Thoracic aorta (tissue), 2 donors: ENCODE results near the gene ACE. TPM values are rescaled to one million over a fixed set of nuclear protein-coding genes. Genes with fewer than 3 reads are reported as not detected.

Experiments
- ATAC-seq: fragments of 150-250 bp; one replicate; pipeline ENCODE4 v1.8.0; 2017; ENCODE audit warnings: low read depth; ENCODE audit not compliant: insufficient number of reproducible peaks, low FRiP score
- DNase-seq: peaks from one replicate; pipeline ENCODE4 v3.0.0-alpha.2; 2020; ENCODE audit warnings: low spot score
- H3K27ac ChIP-seq, 2 donors: fragments of 200-600 bp; sonication (generic); 1 replicate in 1 of 2; 2 replicates in 1 of 2; pipeline ENCODE4 v1.5.1; 2016; ENCODE audit warnings: mild to moderate bottlenecking in 2 of 2, moderate library complexity in 2 of 2
- H3K27me3 ChIP-seq: fragments of 200-600 bp; sonication (generic); replicated peaks from 2 replicates; pipeline ENCODE4 v1.6.0; 2016; ENCODE audit warnings: mild to moderate bottlenecking; ENCODE audit not compliant: insufficient read depth
- H3K36me3 ChIP-seq: fragments of 200-600 bp; sonication (generic); one replicate; pipeline ENCODE4 v1.5.1; 2016
- H3K4me1 ChIP-seq, 2 donors: fragments of 200-600 bp; sonication (generic); 1 replicate in 1 of 2; 2 replicates in 1 of 2; pipeline versions ENCODE4 v1.5.1 to v1.6.0; 2016; ENCODE audit warnings: low read depth in 2 of 2, mild to moderate bottlenecking in 1 of 2; ENCODE audit not compliant: control insufficient read depth in 1 of 2
- H3K4me3 ChIP-seq: fragments of 200-600 bp; sonication (generic); 2 replicates; pipeline ENCODE4 v1.5.1; 2016; ENCODE audit warnings: mild to moderate bottlenecking
- H3K9me3 ChIP-seq: fragments of 200-600 bp; sonication (generic); 2 replicates; pipeline ENCODE4 v1.5.1; 2016
- total RNA-seq, 2 donors: library from RNA; depleted of rRNA; stranded (reverse); fragments of >200 nt; gene quantifications; one replicate each; pipeline versions ENCODE4 v1.1.0 to v1.2.3, GENCODE V29; 2016
- TF ChIP-seq, protein P1 (sequence below): fragments of 200-600 bp; sonication (generic); IDR thresholded peaks from one replicate; pipeline ENCODE4 v1.5.1; 2019; ENCODE audit warnings: antibody characterized with exemption

Gene ACE
- total RNA-seq, 2 donors from 2014 or later: 5.4 to 16.5 TPM

GRCh38 chr17:63533433-63534077, 56.7 kb downstream of the ACE start:
- TF ChIP-seq, protein P1, sequence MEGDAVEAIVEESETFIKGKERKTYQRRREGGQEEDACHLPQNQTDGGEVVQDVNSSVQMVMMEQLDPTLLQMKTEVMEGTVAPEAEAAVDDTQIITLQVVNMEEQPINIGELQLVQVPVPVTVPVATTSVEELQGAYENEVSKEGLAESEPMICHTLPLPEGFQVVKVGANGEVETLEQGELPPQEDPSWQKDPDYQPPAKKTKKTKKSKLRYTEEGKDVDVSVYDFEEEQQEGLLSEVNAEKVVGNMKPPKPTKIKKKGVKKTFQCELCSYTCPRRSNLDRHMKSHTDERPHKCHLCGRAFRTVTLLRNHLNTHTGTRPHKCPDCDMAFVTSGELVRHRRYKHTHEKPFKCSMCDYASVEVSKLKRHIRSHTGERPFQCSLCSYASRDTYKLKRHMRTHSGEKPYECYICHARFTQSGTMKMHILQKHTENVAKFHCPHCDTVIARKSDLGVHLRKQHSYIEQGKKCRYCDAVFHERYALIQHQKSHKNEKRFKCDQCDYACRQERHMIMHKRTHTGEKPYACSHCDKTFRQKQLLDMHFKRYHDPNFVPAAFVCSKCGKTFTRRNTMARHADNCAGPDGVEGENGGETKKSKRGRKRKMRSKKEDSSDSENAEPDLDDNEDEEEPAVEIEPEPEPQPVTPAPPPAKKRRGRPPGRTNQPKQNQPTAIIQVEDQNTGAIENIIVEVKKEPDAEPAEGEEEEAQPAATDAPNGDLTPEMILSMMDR: no peak
- H3K4me3 ChIP-seq: no peak overlapping the region
- ATAC-seq: no peak
- H3K27ac ChIP-seq: no peak overlapping the region
- no peaks in the 10 kb centered on the region for H3K36me3 ChIP-seq
- H3K4me1 ChIP-seq: peaks cover 0 to 7% of the 10 kb centered on the region in 2 donors
- no peaks in the 10 kb centered on the region for H3K9me3 ChIP-seq
- no peak for DNase-seq
- H3K27me3 ChIP-seq: no peaks in the 10 kb centered on the region

DNA sequence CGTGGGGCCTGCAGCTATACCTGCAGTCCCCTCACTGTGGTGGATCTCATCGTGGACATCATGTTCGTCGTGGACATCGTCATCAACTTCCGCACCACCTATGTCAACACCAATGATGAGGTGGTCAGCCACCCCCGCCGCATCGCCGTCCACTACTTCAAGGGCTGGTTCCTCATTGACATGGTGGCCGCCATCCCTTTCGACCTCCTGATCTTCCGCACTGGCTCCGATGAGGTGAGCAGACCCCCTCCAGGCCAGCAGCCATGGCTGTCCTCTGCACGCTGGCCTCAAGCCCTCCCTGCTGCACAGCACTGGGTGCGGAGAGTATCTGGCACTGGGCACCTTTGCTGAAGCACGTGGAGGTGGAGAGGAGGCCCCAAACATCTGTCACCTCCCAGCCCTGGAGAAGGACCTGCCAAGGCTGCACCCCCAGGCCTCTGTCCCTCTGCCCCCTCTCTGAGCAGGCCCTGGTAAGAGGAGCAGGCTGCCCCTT, 57.3 kb downstream of the ACE start:
- TF ChIP-seq, protein P1: no peak
- H3K27me3 ChIP-seq: no peaks in the 10 kb centered on the region
- H3K4me1 ChIP-seq: peaks cover 0 to 7% of the 10 kb centered on the region in 2 donors
- ATAC-seq: no peak
- no peak overlapping the region for H3K4me3 ChIP-seq
- no peak overlapping the region for H3K27ac ChIP-seq
- DNase-seq: no peak
- no peaks in the 10 kb centered on the region for H3K36me3 ChIP-seq
- no peaks in the 10 kb centered on the region for H3K9me3 ChIP-seq

DNA sequence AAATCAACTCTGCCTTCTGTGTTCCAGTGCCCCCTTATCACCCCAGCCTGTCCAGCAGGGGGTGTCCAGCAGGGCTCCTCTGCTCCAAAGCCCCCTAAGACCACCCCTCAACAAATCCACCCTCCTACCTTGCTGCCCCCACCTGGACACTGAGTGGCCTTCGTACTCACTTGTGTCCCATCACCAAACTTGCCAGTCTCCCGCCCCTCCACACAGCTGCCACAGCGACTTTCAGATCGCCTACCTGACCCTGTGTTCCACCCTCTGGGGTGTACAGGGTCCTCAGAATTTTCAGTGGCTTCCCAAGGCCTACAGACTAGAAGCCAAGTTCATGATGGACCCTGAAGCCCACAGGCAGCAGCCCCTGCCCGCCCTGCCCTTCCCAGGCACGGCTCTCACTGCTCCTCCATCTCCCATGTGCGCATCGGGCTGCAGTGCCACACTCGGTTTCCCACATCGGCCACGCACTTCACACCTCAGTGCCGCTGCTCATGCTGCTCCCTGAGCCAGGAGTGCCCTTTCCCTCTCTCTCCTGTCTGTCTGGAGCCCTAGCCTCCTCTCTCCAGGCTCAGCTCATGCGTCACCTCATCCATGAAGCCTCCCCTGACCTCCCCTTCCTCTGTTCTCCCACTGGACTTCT, 58.1 kb downstream of the ACE start:
- Histone ChIP-seq H3K4me1 (peaks cover 0 to 7% of the 10 kb centered on the region in 2 donors), H3K27me3 (no peaks in the 10 kb centered on the region), H3K27ac (no peak overlapping the region), H3K9me3 (no peaks in the 10 kb centered on the region), H3K4me3 (no peak overlapping the region), H3K36me3 (no peaks in the 10 kb centered on the region)
- TF ChIP-seq, protein P1: no peak
- DNase-seq (no peak), ATAC-seq (no peak)

- no peak overlapping the region for H3K27ac ChIP-seq
- H3K36me3 ChIP-seq: no peaks in the 10 kb centered on the region
- H3K27me3 ChIP-seq: no peaks in the 10 kb centered on the region
- ATAC-seq: no peak
- DNase-seq: no peak
- H3K4me1 ChIP-seq: peaks cover 0 to 7% of the 10 kb centered on the region in 2 donors
- H3K9me3 ChIP-seq: no peaks in the 10 kb centered on the region
- TF ChIP-seq, protein P1: no peak
- H3K4me3 ChIP-seq: no peak overlapping the region
These were observed 58.8 kb downstream of the ACE start for GRCh38 chr17:63535640-63536039.

- Histone ChIP-seq H3K27ac (no peak overlapping the region), H3K36me3 (no peaks in the 10 kb centered on the region), H3K4me3 (no peak overlapping the region), H3K4me1 (peaks cover 0 to 7% of the 10 kb centered on the region in 2 donors), H3K9me3 (no peaks in the 10 kb centered on the region), H3K27me3 (no peaks in the 10 kb centered on the region)
- no peak for DNase-seq
- TF ChIP-seq, protein P1: no peak
- ATAC-seq: no peak
These were observed 60.1 kb downstream of the ACE start for GRCh38 chr17:63537001-63537400.
